Loucy (cell line): ENCODE results near the gene ABLIM2.

ENCODE experiments used
- CTCF ChIP-seq: fragments of 200-600 bp; sonication (generic); conservative IDR thresholded peaks from 2 replicates; pipeline ENCODE4 v1.5.1; 2014; ENCODE audit warnings: mild to moderate bottlenecking, antibody characterized with exemption, low read length
- EZH2phosphoT487 ChIP-seq: fragments of 200-600 bp; IDR thresholded peaks from 2 replicates; pipeline ENCODE4 v1.6.1; 2018; ENCODE audit warnings: antibody characterized with exemption, mild to moderate bottlenecking, moderate library complexity, borderline replicate concordance

DNA sequence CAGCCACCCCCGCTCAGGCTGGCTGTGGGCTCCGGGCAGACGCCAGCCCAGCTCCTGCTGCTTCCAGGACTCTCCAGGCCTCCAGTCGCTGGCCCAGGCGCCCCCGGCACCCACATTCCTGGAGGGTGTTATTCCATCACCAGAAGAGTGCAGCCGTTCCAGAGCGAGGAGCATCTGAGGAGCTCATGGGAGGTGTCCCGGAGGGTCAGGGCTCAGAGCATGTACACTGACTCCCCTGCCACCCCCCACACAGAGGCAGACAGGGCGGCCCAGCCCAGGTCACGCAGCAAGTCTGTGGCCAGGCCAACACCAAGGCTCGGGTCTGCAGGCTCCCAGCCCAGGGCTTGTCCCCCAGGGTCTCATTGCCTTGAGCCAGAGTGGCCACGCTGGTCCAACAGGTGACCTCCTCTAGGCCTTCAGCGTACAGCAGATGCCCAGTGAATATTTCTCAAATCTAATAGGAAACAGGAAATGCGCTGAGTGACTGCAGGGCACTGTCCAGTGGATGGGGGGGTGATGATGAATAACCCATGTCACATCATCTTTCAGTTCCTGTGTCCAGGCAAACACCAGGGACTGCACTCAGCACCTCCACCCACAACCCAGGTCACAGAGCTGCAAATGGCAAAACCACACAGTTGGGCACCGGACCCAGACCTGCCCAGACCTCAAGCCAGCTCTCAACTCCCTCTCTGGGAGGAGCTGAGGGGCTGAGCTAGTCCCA is 37.2 kb downstream of the ABLIM2 start:
- TF ChIP-seq CTCF = no peak
- TF ChIP-seq EZH2phosphoT487 = no peak
